ENCODE results near the gene HYAL1.
"Not testable (repeated sequence)": the region's sequence is repeated elsewhere in the genome, so short reads cannot be mapped to it uniquely, and the experiment has no call there.

HYAL1 gene

GRCh38 chr3:50294089-50294488 lies 9.3 kb downstream of the HYAL1 start:
- no peak for DNase-seq (ENCODE audit: low read depth)

- DNase-seq (ENCODE audit: low read depth), result no peak
Measured at GRCh38 chr3:50293079-50293801, 10.1 kb downstream of the HYAL1 start.

- peak; percentile 91 for DNase-seq (ENCODE audit: low read depth)
Measured at GRCh38 chr3:50292159-50293078, 11.0 kb downstream of the HYAL1 start, which contains the start of gene IFRD2. TSS of gene IFRD2 (minus strand) at chr3:50292429. CDS start at chr3:50292274, 155 bp downstream.

DNA sequence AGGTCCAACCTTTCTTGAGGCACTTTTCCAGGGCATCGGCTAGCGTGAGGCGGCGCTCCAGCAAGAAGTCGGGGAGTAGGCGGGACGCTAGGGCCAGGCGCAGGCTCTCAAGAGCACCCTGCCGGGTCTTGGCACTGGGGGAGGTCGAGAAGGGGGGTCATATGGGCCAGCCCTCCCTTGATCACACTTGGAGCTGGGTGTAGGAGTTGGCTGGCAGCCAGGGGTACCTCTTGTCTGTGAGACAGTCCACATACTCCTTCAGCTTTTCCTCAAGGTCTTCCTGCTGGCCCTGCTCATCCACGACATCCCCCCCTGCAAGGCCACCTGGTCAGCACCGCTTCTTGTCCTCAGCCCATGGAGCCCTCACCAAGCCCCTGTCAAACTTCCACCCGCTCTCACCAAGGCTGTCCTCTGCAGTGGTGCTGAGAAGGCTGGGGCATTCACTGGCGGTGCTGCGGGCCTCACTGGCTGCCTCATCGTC lies 13.2 kb downstream of the HYAL1 start:
- no peak for DNase-seq (ENCODE audit: low read depth)

DNA sequence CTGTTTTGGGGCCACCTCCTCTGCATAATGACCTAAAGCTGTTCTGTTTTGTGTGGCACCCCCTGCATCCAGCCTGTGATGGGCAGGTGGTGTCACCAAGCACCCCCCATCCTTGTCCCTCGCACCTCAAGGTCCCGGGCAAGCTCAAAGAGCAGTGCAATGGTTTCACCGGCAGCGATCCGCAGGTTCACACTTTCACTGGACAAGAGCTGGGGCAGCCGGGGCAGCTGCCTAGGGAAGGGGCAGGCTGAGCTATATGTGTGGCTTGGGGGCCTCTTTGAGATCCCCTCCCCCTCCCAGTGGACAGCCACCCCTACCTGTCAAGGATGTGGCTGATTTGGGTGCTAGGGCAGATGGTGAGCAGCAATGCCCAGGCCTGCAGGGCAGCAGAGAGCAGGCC lies 14.2 kb downstream of the HYAL1 start:
- DNase-seq (ENCODE audit: low read depth), result no peak

DNA sequence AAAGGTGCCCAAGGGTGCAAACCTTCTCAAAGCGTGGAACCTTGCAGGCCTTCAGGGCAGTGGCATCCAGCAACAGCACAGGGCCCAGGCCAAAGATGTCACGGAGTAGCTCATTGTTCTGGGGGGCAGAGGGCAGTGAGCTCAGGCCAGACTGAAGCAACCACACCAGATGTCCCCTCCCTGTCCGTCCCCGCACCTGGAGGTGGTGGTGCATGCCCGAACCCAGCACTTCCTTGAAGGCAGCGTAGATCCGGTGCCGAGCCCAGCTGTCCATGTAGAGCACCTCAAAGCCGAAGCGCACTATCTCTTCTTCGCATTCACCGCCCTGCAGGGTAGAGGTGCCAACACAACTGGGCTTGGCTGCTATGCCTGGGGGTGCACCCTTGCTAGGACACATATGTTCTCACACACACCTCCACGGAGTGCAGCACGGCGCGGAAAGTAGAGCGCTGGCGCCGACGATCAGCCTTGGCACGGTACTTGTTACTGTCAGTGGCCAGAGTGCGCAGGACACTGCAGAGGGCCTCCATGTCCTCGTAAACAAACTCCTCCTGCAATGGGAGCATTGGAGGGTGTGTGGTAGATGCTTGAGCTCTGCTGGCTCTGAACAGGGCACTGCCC lies 14.9 kb downstream of the HYAL1 start:
- no peak for DNase-seq (ENCODE audit: low read depth)

DNA sequence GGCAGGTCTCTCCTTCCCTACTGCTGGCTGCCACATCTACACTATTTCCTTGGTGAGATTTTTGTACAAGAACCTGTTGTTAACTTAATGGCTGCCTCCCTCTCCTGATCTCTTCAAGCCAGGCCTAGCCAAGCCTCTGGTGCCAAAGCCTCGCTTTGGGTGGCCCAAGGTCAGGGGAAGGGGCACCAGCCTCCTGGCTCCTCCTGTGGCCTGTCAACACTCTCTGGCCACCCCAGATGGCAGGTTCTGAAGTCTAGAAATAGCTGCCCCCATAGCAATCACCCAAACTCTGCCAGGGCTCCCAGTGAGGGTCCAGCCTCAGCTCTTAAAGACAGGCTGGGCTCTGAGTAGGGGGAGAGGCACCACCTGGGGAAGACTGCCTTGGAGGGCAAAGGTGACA lies 16.1 kb downstream of the HYAL1 start:
- DNase-seq (ENCODE audit: low read depth), result no peak

- no peak for DNase-seq (ENCODE audit: low read depth)
Measured at GRCh38 chr3:50286322-50287227, 16.8 kb downstream of the HYAL1 start.

- DNase-seq (ENCODE audit: low read depth), result not testable (repeated sequence)
Measured at GRCh38 chr3:50284121-50284520, 19.3 kb downstream of the HYAL1 start.

GRCh38 chr3:50279255-50280016 lies 23.9 kb downstream of the HYAL1 start:
- no peak for DNase-seq (ENCODE audit: low read depth)

- no peak for DNase-seq (ENCODE audit: low read depth)
Measured at GRCh38 chr3:50278880-50279224, 24.5 kb downstream of the HYAL1 start, which contains the start of gene LSMEM2. TSS of gene LSMEM2 (plus strand) at chr3:50279087. CDS start at chr3:50279114, 27 bp downstream.

- DNase-seq (ENCODE audit: low read depth), result no peak
Measured at GRCh38 chr3:50278123-50278879, 25.1 kb downstream of the HYAL1 start.

DNA sequence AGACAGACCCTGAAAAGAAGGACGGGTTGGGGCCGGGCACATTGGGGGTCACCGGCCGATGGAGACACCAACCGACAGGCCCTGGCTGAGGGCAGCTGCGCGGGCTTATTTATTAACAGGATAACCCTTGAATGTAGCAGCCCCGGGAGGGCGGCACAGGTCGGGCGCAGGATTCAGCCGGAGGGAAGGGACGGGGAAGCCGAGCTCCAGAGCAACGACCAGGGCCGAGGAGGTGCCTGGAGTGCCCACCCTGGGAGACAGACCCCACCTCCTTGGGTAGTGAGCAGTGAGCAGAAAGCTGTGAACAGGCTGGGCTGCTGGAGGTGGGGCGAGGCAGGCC lies 26.6 kb downstream of the HYAL1 start:
- DNase-seq (ENCODE audit: low read depth), result no peak

DNA sequence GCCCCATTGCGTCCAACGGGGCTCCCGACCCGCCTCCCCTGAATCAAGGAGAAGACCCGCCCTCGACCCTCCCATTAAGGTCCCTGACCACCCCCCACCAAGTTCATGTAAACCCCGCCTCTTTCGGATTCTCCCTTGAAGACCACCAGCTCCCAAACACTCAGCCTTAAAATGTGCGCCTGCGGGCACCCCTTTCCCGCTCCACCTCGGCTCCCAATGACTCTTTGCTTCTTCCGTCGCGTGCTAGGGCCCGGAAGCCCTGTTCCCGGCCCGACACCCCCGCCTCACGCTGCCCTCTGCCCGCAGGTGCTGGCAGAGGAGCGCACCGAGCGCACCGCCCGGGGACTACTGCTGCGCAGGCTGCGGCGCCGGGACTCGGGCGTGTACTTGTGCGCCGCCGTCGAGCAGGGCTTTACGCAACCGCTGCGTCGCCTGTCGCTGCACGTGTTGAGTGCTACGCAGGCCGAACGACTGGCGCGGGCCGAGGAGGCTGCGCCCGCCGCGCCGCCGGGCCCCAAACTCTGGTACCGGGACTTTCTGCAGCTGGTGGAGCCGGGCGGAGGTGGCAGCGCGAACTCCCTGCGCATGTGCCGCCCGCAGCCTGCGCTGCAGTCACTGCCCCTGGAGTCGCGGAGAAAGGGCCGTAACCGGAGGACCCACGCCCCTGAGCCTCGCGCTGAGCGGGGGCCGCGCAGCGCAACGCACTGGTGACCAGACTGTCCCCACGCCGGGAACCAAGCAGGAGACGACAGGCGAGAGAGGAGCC lies 27.2 kb downstream of the HYAL1 start:
- DNase-seq (ENCODE audit: low read depth), result no peak

DNA sequence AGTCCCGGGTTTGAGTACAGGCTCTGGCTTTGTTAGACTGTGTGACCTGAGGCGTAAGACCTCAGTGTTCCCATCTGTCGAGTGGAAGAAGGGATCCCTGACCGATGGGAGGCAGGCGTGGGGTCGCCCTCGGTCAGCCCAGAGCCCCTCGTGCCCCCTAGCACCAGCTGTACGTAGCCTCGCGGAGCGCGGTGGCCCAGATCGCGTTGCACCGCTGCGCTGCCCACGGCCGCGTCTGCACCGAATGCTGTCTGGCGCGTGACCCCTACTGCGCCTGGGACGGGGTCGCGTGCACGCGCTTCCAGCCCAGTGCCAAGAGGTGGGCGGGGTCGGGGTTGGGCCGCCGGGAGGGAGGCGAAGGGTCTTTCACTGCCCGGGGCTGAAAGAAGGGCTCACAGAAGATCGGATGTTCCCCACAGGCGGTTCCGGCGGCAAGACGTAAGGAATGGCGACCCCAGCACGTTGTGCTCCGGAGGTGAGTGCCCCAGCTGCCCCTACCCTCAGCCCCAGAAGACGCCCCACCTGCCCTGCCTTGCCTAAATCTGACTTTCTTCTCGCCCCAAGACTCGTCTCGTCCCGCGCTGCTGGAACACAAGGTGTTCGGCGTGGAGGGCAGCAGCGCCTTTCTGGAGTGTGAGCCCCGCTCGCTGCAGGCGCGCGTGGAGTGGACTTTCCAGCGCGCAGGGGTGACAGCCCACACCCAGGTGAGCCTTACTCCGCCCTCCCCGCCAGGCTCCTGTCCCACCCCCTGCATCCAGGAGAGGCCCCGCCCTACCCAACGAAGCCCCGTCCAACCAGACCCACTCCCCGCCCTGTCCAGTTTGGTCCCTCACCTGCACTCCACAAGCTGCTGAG lies 28.0 kb downstream of the HYAL1 start:
- no peak for DNase-seq (ENCODE audit: low read depth)

DNA sequence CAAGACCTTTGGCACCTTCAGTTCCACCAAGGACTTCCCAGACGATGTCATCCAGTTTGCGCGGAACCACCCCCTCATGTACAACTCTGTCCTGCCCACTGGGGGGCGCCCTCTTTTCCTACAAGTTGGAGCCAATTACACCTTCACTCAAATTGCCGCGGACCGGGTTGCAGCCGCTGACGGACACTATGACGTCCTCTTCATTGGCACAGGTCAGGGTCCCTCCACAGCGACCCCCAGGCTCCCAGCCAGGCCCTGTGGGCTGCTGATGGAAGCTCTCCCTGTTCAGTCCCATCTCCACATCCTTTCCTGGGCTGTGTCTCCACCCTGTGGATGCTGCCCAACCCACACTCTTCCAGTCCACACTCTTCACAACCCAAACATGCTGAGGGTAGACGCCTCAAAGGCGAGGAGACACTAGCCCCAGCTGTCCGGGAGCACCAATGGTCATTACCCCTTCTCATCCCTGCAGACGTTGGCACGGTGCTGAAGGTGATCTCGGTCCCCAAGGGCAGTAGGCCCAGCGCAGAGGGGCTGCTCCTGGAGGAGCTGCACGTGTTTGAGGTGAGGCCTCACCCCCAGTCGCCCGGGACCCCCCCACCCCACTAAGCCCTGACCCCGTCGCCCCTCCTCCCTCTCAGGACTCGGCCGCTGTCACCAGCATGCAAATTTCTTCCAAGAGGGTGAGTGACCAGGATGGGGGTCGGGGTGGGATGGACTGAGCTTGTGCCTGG lies 28.8 kb downstream of the HYAL1 start:
- no peak for DNase-seq (ENCODE audit: low read depth)

GRCh38 chr3:50273689-50274065 lies 29.7 kb downstream of the HYAL1 start:
- DNase-seq (ENCODE audit: low read depth), result no peak

Data from stimulated activated CD8-positive, alpha-beta memory T cell treated with anti-CD3 and anti-CD28 coated beads, Interleukin-12 subunit alpha, Interleukin-12 subunit beta, amount 100 ng/mL, for 4 hours (primary cell).